Activated CD4-positive, alpha-beta T cell treated with anti-CD3 and anti-CD28 coated beads for 24 hours (primary cell): ENCODE results near the gene MAP3K4.
A peak's percentile ranks its signal among the peaks of the same experiment; 100 is the strongest.

Source experiments
- DNase-seq, 2 donors: peaks; one replicate each; pipeline ENCODE4 v3.0.0-alpha.2; 2020; ENCODE audit warnings: low read depth in 2 of 2

MAP3K4 gene

GRCh38 chr6:161038229-161039031 is 46.9 kb downstream of the MAP3K4 start:
- no peak for DNase-seq

GRCh38 chr6:161041274-161041673 is 49.7 kb downstream of the MAP3K4 start:
- DNase-seq = no peak

- no peak for DNase-seq
Measured at GRCh38 chr6:161044335-161044734, 52.8 kb downstream of the MAP3K4 start.

- no peak for DNase-seq
Measured at GRCh38 chr6:161048641-161049040, 57.1 kb downstream of the MAP3K4 start.

GRCh38 chr6:161050134-161050765 is 58.7 kb downstream of the MAP3K4 start:
- DNase-seq = no peak

GRCh38 chr6:161053103-161053502 is 61.5 kb downstream of the MAP3K4 start:
- DNase-seq = no peak

GRCh38 chr6:161054876-161055275 is 63.3 kb downstream of the MAP3K4 start:
- no peak for DNase-seq

- no peak for DNase-seq
Measured at GRCh38 chr6:161056451-161056850, 64.9 kb downstream of the MAP3K4 start.

GRCh38 chr6:161057103-161058091 is 65.8 kb downstream of the MAP3K4 start:
- DNase-seq = no peak

GRCh38 chr6:161058741-161059140 is 67.2 kb downstream of the MAP3K4 start:
- DNase-seq = no peak

GRCh38 chr6:161061576-161061975 is 70.0 kb downstream of the MAP3K4 start:
- no peak for DNase-seq

GRCh38 chr6:161064915-161065314 is 73.3 kb downstream of the MAP3K4 start:
- DNase-seq = no peak

GRCh38 chr6:161066511-161066910 is 74.9 kb downstream of the MAP3K4 start:
- DNase-seq = no peak

GRCh38 chr6:161067749-161068148 is 76.2 kb downstream of the MAP3K4 start:
- no peak for DNase-seq

- no peak for DNase-seq
Measured at GRCh38 chr6:161068321-161068741, 76.8 kb downstream of the MAP3K4 start.

GRCh38 chr6:161073930-161074329 is 82.4 kb downstream of the MAP3K4 start:
- no peak for DNase-seq

- DNase-seq = no peak
Measured at GRCh38 chr6:161074496-161075121, 83.0 kb downstream of the MAP3K4 start.

GRCh38 chr6:161076181-161076677 is 84.7 kb downstream of the MAP3K4 start:
- DNase-seq = no peak

- DNase-seq = peak; percentile 33 to 37
Measured at GRCh38 chr6:161079566-161080262, 88.1 kb downstream of the MAP3K4 start.

GRCh38 chr6:161080263-161080970 is 88.8 kb downstream of the MAP3K4 start:
- DNase-seq = no peak
